HG02571 (cell line): ENCODE measurements around the gene ELOVL2.
"Not testable (repeated sequence)": the region's sequence is repeated elsewhere in the genome, so short reads cannot be mapped to it uniquely, and the experiment has no call there.

Experiments
- ATAC-seq: cut with Tn5 transposase; IDR thresholded peaks from one replicate; pipeline ENCODE4 v1.9.1; 2021; ENCODE audit warnings: mild to moderate bottlenecking, moderate library complexity; ENCODE audit not compliant: unreplicated experiment

The ELOVL2 gene

GRCh38 chr6:11025130-11025529 lies 19.0 kb downstream of the ELOVL2 start:
- ATAC-seq, result no peak

DNA sequence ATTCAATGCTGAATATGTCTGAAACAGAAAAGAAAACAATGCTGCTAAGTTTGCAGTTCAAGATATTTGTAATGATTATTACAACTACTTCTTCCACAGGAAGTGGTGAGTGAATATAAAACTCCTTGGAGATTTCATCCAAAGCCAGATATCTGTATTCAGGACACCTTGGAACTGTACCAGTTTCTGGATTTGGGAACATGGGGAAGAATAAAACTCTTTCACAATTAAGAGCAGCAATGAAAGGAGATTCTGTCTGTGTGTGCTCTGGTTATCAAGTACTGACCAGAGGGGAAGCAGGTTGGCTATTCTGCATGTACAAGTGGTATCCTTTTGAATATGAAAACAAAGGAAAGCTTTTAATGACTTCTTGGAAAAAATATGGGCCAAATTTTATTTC lies 21.1 kb downstream of the ELOVL2 start:
- ATAC-seq, result no peak

- ATAC-seq, result no peak
Measured at GRCh38 chr6:11021714-11022113, 22.4 kb downstream of the ELOVL2 start.

GRCh38 chr6:11021003-11021402 lies 23.1 kb downstream of the ELOVL2 start:
- no peak for ATAC-seq

- no peak for ATAC-seq
Measured at GRCh38 chr6:11018225-11018624, 25.9 kb downstream of the ELOVL2 start.

DNA sequence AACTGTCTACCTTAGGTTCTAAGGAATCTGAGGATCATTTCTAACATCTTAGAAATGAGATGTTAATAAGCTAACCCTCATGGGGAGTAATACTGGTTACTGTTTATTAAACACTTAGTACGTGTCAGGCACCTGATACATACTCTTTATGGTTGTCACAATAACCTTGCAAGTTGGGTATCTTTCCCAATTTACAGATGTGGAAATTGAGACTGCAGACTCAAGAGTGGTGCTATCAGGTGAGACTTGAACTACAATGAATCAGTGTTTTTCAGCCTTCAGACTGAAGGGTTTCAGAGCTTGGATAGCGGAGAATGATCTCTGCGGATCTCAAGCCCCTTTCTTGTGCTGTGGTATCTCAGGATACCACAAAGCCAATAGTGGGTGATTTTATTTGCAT lies 27.0 kb downstream of the ELOVL2 start:
- no peak for ATAC-seq

DNA sequence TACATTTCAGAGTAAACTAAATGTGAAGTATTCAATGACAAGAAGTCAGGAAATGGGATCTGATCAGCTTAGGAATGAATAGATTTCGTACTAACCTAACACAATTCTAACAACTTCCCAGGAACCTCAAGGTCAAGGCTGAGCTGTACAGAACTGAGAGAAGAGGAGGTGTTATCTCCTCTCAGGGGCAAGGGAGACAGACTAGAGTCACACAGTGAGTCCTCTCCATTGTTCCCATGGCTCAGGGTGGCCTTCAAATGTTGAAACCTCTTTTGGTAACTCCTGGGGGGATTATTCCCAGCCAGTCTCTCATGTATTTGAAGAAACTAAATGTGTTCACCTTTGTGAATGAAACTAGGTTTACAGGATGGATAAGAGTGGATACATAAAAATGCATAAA lies 27.7 kb downstream of the ELOVL2 start:
- ATAC-seq, result no peak

DNA sequence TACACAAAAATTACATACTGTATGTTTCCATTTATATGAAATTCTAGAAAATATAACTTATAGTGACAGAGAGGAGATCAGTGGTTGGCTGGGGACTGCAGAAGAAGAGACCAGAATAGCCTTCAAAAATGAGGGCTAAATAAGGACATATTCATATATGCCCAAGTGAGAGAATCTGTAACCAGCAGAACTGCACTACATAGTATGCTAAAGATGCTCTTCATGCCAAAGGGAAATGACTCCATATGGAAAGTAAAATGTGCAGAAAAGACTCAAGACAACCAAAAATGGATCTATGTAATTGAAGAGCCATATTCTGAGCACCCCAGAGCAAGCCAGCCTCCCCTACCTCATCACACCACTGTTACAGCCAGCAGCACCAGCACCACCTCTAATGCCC lies 29.0 kb downstream of the ELOVL2 start:
- ATAC-seq, result no peak

DNA sequence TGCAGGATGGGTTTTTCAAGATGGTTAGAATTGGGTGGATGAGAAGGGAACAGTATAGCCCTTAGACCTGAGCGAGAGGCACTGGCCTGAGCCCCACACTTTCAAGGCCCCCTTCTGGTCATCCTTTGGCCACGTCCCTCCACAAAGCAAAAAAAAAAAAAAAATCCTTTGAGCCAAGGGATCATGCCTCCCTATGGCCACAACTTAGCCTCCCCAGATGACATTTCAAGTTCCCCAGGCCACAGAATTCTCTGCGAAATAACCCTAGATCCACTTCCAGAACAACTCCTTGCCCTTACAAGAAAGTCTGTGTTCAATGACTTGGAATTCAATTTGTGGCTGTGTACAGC lies 30.4 kb downstream of the ELOVL2 start:
- ATAC-seq, result no peak

DNA sequence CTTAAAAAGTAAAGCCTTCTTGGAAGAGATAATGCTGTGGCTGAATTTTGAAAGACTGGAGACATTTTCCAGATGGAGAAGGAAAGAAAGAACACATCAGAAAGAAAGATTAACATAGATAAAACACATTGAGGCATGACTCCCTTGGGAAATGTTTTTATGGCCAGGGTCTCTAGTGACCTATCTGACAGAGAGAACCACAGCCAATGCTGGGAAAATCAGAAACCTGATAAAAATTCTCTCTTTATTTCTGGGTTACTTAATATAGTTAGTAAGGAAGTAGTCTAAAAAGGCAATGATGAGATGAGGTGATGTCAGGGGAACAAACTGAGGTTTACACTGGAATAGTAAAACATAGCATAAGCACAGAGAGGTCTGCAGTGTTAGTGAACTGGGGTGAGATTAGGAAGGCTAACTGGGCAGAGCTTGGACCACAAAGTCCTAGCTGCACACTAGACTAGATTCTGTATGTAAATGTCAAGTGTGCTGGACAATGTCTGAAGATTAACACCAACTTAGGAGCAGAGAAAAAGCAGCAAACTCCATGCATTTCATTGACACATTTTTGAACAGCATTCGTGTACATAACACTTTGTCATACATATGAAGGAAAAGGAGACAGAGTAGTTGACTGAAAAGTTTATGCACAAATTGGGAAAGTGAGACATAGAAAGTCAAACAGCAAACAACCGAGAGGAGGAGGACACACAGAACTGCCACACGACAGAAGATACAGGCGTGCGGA lies 31.0 kb downstream of the ELOVL2 start:
- no peak for ATAC-seq

GRCh38 chr6:11012295-11012754 lies 31.8 kb downstream of the ELOVL2 start:
- no peak for ATAC-seq

DNA sequence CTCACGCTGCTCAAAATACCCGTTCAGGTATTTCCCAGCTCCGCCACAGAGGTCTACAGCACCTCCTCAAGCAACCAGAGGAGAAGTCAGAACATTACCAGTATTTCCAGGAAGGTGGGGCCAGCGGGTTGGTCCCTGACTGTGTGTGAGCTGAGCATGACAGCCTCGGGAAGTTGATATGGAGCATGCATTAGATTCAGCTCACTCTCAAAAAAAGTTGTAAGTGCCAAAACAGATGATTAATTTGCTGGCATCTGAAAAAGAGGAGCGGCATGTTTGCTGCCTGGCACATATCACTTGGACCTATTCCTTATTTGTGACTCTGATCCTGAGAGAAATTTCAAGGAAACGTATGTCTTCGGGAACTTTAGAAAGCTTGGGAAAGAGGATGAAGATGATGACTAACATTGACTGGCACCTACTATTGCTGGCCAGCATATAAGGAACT lies 32.3 kb downstream of the ELOVL2 start:
- no peak for ATAC-seq

GRCh38 chr6:11009353-11009752 lies 34.8 kb downstream of the ELOVL2 start:
- no peak for ATAC-seq

GRCh38 chr6:11008821-11009220 lies 35.3 kb downstream of the ELOVL2 start:
- no peak for ATAC-seq

DNA sequence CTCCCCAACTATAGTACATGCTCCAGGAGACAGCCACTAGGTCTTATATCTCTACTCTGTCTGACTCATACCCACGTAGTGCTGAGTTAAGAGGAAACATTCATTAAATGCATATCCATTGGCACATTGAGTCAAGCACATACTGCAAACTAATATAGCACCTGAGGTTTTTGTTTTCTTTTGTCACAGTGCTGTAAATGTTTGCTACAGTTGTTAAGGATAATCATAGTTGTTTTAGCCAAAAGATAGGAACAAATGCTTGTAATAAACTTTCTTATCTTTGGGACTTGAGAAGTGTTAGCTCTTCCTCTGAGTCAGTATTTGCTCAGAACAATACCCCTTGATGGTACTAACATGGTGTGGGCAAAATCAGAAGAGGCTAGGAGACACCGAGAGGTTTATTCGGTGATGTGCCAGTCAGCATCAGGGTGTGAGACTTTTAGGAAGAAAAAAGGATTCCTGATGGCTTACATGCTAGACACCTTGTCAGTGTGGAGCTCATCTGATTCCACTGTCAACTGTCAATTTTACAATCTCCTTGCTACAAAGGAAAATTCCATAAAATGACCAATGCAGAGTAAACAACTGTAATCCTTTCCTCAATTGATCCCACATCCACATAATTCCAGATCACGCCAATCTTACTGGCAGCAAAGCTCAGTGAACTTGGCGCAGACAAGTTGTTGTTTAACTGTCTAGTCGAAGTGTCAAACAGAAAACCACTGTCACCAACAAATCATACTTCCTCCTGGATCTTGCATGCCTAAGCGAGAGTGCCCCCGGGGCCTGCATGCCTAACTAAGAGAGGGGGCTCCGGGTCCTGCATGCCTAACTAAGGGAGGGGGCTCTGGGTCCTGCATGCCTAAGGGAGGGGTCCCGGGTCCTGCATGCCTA lies 36.1 kb downstream of the ELOVL2 start:
- no peak for ATAC-seq

GRCh38 chr6:11006061-11006460 lies 38.0 kb downstream of the ELOVL2 start:
- ATAC-seq, result no peak

DNA sequence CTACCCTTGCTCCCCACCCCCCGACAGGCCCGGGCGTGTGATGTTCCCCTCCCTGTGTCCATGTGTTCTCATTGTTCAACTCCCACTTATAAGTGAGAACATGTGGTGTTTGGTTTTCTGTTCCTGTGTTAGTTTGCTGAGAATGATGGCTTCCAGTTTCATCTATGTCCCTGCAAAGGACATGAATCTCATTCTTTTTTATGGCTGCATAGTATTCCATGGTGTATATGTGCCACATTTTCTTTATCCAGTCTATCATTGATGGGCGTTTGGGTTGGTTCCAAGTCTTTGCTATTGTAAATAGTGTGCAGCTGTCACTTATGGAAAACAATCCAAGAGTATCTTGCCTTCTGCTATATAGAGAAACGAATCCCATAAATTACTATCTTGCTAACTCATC lies 40.8 kb downstream of the ELOVL2 start:
- not testable (repeated sequence) for ATAC-seq

GRCh38 chr6:11002176-11002575 lies 41.9 kb downstream of the ELOVL2 start:
- ATAC-seq, result no peak

- ATAC-seq, result no peak
Measured at GRCh38 chr6:10999994-11000393, 44.1 kb downstream of the ELOVL2 start.

DNA sequence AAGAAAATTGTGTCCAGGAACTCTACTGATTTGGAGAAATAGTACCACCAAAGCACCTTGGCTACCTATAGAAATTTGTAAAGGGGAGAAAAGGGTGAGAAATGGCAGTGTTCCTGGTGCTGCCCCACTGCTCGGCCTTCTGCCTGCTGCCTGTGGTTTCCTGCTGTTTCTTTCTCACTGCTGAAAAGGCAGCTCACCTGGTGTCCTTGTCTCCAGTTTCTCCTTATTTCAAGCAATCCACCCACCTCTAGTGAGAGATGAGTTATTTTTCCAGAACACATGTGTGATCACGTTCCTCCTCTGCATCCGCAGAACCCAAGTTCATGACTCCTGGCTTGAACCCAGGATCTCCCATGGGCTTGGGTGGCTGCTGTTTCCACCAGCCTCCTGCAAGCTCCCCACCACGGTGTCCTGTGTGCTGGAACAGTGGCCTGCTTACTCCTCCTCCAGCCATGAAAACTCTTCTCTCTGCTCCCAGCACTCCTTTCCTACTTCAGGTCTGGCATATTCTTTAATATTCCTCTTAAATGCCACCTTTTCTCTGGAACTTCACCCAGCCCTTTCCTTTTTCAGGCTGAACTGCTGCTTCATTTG lies 48.9 kb downstream of the ELOVL2 start:
- ATAC-seq, result no peak

- no peak for ATAC-seq
Measured at GRCh38 chr6:10993896-10994295, 50.2 kb downstream of the ELOVL2 start.

GRCh38 chr6:10991115-10991514 lies 53.0 kb downstream of the ELOVL2 start:
- no peak for ATAC-seq
